CD4-positive, alpha-beta T cell treated with Interleukin-10 for 1 hour (primary cell): ENCODE results near the gene NOS3.
"Not testable (repeated sequence)": the region's sequence is repeated elsewhere in the genome, so short reads cannot be mapped to it uniquely, and the experiment has no call there.

Experiments used
- DNase-seq: peaks from one replicate; pipeline ENCODE4 v3.0.0-alpha.2; 2020

The NOS3 gene

GRCh38 chr7:151039850-151040548, 49.2 kb downstream of the NOS3 start:
- no peak for DNase-seq

GRCh38 chr7:151040616-151041375, 50.0 kb downstream of the NOS3 start:
- DNase-seq = no peak

GRCh38 chr7:151043449-151043848, 52.6 kb downstream of the NOS3 start:
- DNase-seq = not testable (repeated sequence)

- DNase-seq = no peak
These were observed 53.1 kb downstream of the NOS3 start for GRCh38 chr7:151043959-151044358.

GRCh38 chr7:151045262-151045661, 54.4 kb downstream of the NOS3 start:
- no peak for DNase-seq

GRCh38 chr7:151045967-151046366, 55.1 kb downstream of the NOS3 start:
- no peak for DNase-seq

- no peak for DNase-seq
These were observed 56.1 kb downstream of the NOS3 start for GRCh38 chr7:151046603-151047573.

GRCh38 chr7:151047976-151048815, 57.4 kb downstream of the NOS3 start, which contains the start of gene ASIC3:
TSS of gene ASIC3 (plus strand) at chr7:151048531. CDS start at chr7:151048886, 355 bp downstream.
- no peak for DNase-seq

- no peak for DNase-seq
These were observed 58.2 kb downstream of the NOS3 start for GRCh38 chr7:151048911-151049463.

GRCh38 chr7:151051108-151051507, 60.3 kb downstream of the NOS3 start:
- peak; percentile 60 for DNase-seq

- DNase-seq = no peak
These were observed 62.3 kb downstream of the NOS3 start for GRCh38 chr7:151053096-151053495.

GRCh38 chr7:151053751-151054150, 62.9 kb downstream of the NOS3 start:
- DNase-seq = no peak

- no peak for DNase-seq
These were observed 65.5 kb downstream of the NOS3 start for GRCh38 chr7:151056283-151056665.

GRCh38 chr7:151056666-151057505, 66.1 kb downstream of the NOS3 start:
- DNase-seq = no peak

GRCh38 chr7:151057506-151057988, 66.7 kb downstream of the NOS3 start, which contains the start of gene CDK5:
TSS of gene CDK5 (minus strand) at chr7:151057897. CDS start at chr7:151057848, 49 bp downstream.
- no peak for DNase-seq

- peak; percentile 99 for DNase-seq
These were observed 67.4 kb downstream of the NOS3 start for GRCh38 chr7:151057989-151058780.

GRCh38 chr7:151058781-151059366, 68.1 kb downstream of the NOS3 start:
- peak; percentile 24 for DNase-seq

GRCh38 chr7:151059367-151060112, 68.7 kb downstream of the NOS3 start, which contains the start of gene SLC4A2:
TSS of gene SLC4A2 (plus strand) at chr7:151059589. CDS start at chr7:151061988, 2,399 bp downstream.
- DNase-seq = peak; percentile 75

GRCh38 chr7:151060113-151060415, 69.2 kb downstream of the NOS3 start:
- DNase-seq = no peak
